GM12878 (cell line): ENCODE data around the gene KLHDC9. TPM values are rescaled to one million over a fixed set of nuclear protein-coding genes. Genes with fewer than 3 reads are reported as not detected.

Experiments used
- ATAC-seq: fragments of 200-7000 bp; cut with Tn5 transposase; 3 replicates; pipeline ENCODE4 v1.9.1; 2020; ENCODE audit warnings: mild to moderate bottlenecking, moderate library complexity
- BruUV-seq: library from RNA; stranded (reverse); fragments of 400-500 nt; replicated peaks from 2 replicates; lab custom pipeline; 2021; lab: Mats Ljungman, UMichigan
- CTCF ChIA-PET: fragments of 300-600 bp; sonication (Branson Sonifier 250); formaldehyde crosslinking; extraction: SDS; loops from one replicate; lab custom pipeline; 2021; ENCODE audit warnings: inconsistent platforms; lab: Yijun Ruan, JAX
- POLR2A ChIA-PET: fragments of 350-600 bp; formaldehyde crosslinking; extraction: SDS; loops from one replicate; lab custom pipeline; 2021; ENCODE audit warnings: inconsistent platforms; lab: Charles Lee
- RAD21 ChIA-PET: fragments of 300-600 bp; sonication (Branson Sonifier 250); formaldehyde crosslinking; loops from one replicate; lab custom pipeline; 2023; ENCODE audit warnings: antibody characterized with exemption; ENCODE audit not compliant: unreplicated experiment; lab: Charles Lee
- SMC1A ChIA-PET: fragments of 300-600 bp; sonication (Branson Sonifier 250); formaldehyde crosslinking; loops from one replicate; lab custom pipeline; 2023; ENCODE audit not compliant: unreplicated experiment, uncharacterized antibody; lab: Charles Lee
- DNase-seq: peaks from one replicate; pipeline ENCODE4 v3.0.0-alpha.2; 2011; ENCODE audit warnings: low read depth, low spot score
- FAIRE-seq: peaks from 3 replicates; lab custom pipeline; 2011; peaks lifted over from hg19 to GRCh38; lab: Jason Lieb, UNC
- H2AFZ ChIP-seq: 2 replicates; pipeline ENCODE4 v1.6.0; 2011; ENCODE audit warnings: low read depth, low read length, control low read depth; ENCODE audit not compliant: control insufficient read depth
- H3K27ac ChIP-seq: 2 replicates; pipeline ENCODE4 v1.5.1; 2011; ENCODE audit warnings: control low read depth; ENCODE audit not compliant: control insufficient read depth, insufficient read depth
- H3K27me3 ChIP-seq, 2 experiments: replicated peaks in 1 of 2; 2 replicates each; pipeline versions ENCODE4 v1.6.0 to v1.6.1; 2011; ENCODE audit warnings: low read length in 1 of 2; ENCODE audit not compliant: control insufficient read depth in 2 of 2, insufficient read depth in 2 of 2
- H3K36me3 ChIP-seq, 2 experiments: 2 replicates each; pipeline ENCODE4 v1.5.1; 2011; ENCODE audit warnings: low read length in 1 of 2; ENCODE audit not compliant: control insufficient read depth in 2 of 2, insufficient read depth in 2 of 2
- H3K4me1 ChIP-seq: 2 replicates; pipeline ENCODE4 v1.6.1; 2011; ENCODE audit warnings: mild to moderate bottlenecking, low read length, moderate library complexity, mixed read lengths; ENCODE audit not compliant: control insufficient read depth, insufficient read depth
- H3K4me2 ChIP-seq: 2 replicates; pipeline ENCODE4 v1.6.0; 2011; ENCODE audit warnings: control low read depth; ENCODE audit not compliant: control insufficient read depth, insufficient read depth
- H3K4me3 ChIP-seq: fragments of 200-600 bp; sonication (generic); 2 replicates; pipeline ENCODE4 v1.5.1; 2016
- H3K79me2 ChIP-seq: 2 replicates; pipeline ENCODE4 v1.6.0; 2011; ENCODE audit warnings: low read length; ENCODE audit not compliant: control insufficient read depth, insufficient read depth
- H3K9ac ChIP-seq: 2 replicates; pipeline ENCODE4 v1.8.0; 2011; ENCODE audit warnings: low read length, control low read depth, mixed read lengths; ENCODE audit not compliant: control insufficient read depth, insufficient read depth
- H3K9me3 ChIP-seq: replicated peaks from 3 replicates; pipeline ENCODE4 v1.5.1; 2011; ENCODE audit warnings: mild to moderate bottlenecking, low read length; ENCODE audit not compliant: control insufficient read depth, insufficient read depth
- H4K20me1 ChIP-seq: 2 replicates; pipeline ENCODE4 v1.6.0; 2011; ENCODE audit not compliant: control insufficient read depth, insufficient read depth
- CHD1 ChIP-seq: IDR thresholded peaks from 2 replicates; pipeline ENCODE4 v1.6.1; 2012; ENCODE audit warnings: low read depth, low read length, improper control_type of control experiment
- CREM ChIP-seq: IDR thresholded peaks from 2 replicates; pipeline ENCODE4 v1.6.1; 2014; ENCODE audit warnings: antibody characterized with exemption, low read depth
- IKZF2 ChIP-seq, 2 experiments: fragments of 450-650 bp; IDR thresholded peaks; 2 replicates each; pipeline ENCODE4 v1.6.1; 2017; ENCODE audit warnings: mild to moderate bottlenecking in 2 of 2, moderate library complexity in 2 of 2
- MEF2B ChIP-seq: fragments of 450-650 bp; IDR thresholded peaks from 2 replicates; pipeline ENCODE4 v1.6.1; 2018; ENCODE audit warnings: mild to moderate bottlenecking, moderate library complexity; ENCODE audit not compliant: partially characterized antibody, poor library complexity, severe bottlenecking
- MYC ChIP-seq: IDR thresholded peaks from 2 replicates; pipeline ENCODE4 v1.6.1; 2011; ENCODE audit warnings: mild to moderate bottlenecking, low read length, moderate library complexity, inconsistent platforms; ENCODE audit not compliant: insufficient read depth, insufficient replicate concordance, insufficient read length, severe bottlenecking
- POLR2A ChIP-seq: IDR thresholded peaks from 2 replicates; pipeline ENCODE4 v1.6.1; 2011; ENCODE audit warnings: low read depth, mild to moderate bottlenecking, low read length
- POU2F2 ChIP-seq: IDR thresholded peaks from 3 replicates; pipeline ENCODE4 v1.6.1; 2011; ENCODE audit warnings: low read depth, mild to moderate bottlenecking, low read length, borderline replicate concordance
- RCOR1 ChIP-seq: conservative IDR thresholded peaks from 2 replicates; pipeline ENCODE4 v1.6.1; 2012; ENCODE audit warnings: low read depth, low read length, improper control_type of control experiment
- SMAD1 ChIP-seq: fragments of 450-650 bp; IDR thresholded peaks from 2 replicates; pipeline ENCODE4 v1.6.1; 2018; ENCODE audit warnings: mild to moderate bottlenecking, low read depth; ENCODE audit not compliant: partially characterized antibody
- SP1 ChIP-seq: IDR thresholded peaks from one replicate; pipeline ENCODE4 v1.6.1; 2011; ENCODE audit warnings: low read depth, low read length
- SUZ12 ChIP-seq: fragments of 200-600 bp; sonication (generic); IDR thresholded peaks from one replicate; pipeline ENCODE4 v1.6.1; 2018; ENCODE audit warnings: antibody characterized with exemption, mild to moderate bottlenecking; ENCODE audit not compliant: unreplicated experiment
- ZBTB4 ChIP-seq: fragments of 450-650 bp; formaldehyde crosslinking; IDR thresholded peaks from 2 replicates; pipeline ENCODE4 v1.4.0; 2022; ENCODE audit warnings: mild to moderate bottlenecking, moderate library complexity
- ZNF207 ChIP-seq: fragments of 450-650 bp; IDR thresholded peaks from 2 replicates; pipeline ENCODE4 v1.6.1; 2014; ENCODE audit warnings: antibody characterized with exemption, mild to moderate bottlenecking, borderline replicate concordance
- WGBS: methylation state at CpG from one replicate; pipeline ENCODE4 v1.1.6; 2016; ENCODE audit warnings: low lambda C conversion rate; ENCODE audit not compliant: insufficient replicate concordance, insufficient coverage; ENCODE audit errors: missing lambda C conversion rate; 5-methylcytosine and 5-hydroxymethylcytosine counted together
- in situ Hi-C: fragments of 300-500 bp; cut with MboI; formaldehyde crosslinking; loops from 9 replicates; pipeline ENCODE4 v1.14.3; 2018; ENCODE audit warnings: mixed read lengths
- intact Hi-C: fragments of 100-400 bp; cut with micrococcal nuclease; formaldehyde crosslinking; loops from one replicate; pipeline ENCODE4 v1.14.2; 2022; ENCODE audit not compliant: unreplicated experiment
- polyA plus RNA-seq, 11 experiments: library from polyadenylated mRNA; depleted of rRNA in 4 of 11; unstranded in 6 of 11; stranded (reverse) in 5 of 11; fragments of >200 nt; fragmentation: Nextera tagmentation in 4 of 11; fragmentation: Illumina TruSeq in 1 of 11; extraction: Ambion mirVana in 4 of 11; extraction: Trizol in 1 of 11; gene quantifications; 1 replicate in 1 of 11; 2 replicates in 10 of 11; pipeline versions ENCODE4 v1.2.1 to v1.2.3, GENCODE V29; 2011 to 2016; ENCODE audit warnings: inconsistent platforms in 2 of 11, missing spikeins in 2 of 11, low read depth in 1 of 11
- total RNA-seq, 4 experiments: library from RNA; depleted of rRNA in 3 of 4; stranded (reverse); fragments of >200 nt in 3 of 4; fragmentation: Illumina TruSeq in 1 of 4; extraction: Trizol in 1 of 4; gene quantifications; 2 replicates each; pipeline versions ENCODE4 v1.2.1 to v1.2.3, GENCODE V29; 2013 to 2021

Gene KLHDC9
- total and polyA plus RNA-seq, 10 of the 15 experiments (the other 5 are each of a cell fraction or from before 2014, with no cell fraction given): 0.66 to 4.9 (median 2.6) TPM

GRCh38 chr1:161052899-161053298 lies 45.3 kb upstream of the KLHDC9 start:
- CTCF ChIA-PET: no interaction called here

More at GRCh38 chr1:161052899-161053298, 45.3 kb upstream of the KLHDC9 start:
- DNase-seq (no peak), ATAC-seq (no peak), FAIRE-seq (no peak)
- no peak for TF ChIP-seq SUZ12
- TF ChIP-seq RCOR1: no peak
- TF ChIP-seq POU2F2: no peak
- no peak for TF ChIP-seq IKZF2 (IDR thresholded peaks at IDR 0.05)
- no peak for TF ChIP-seq CREM
- no peak for TF ChIP-seq SP1
- TF ChIP-seq SMAD1: no peak
- TF ChIP-seq POLR2A: no peak
- no peak for TF ChIP-seq MYC
- TF ChIP-seq ZNF207: no peak
- TF ChIP-seq MEF2B: no peak
- no peak for TF ChIP-seq ZBTB4
- TF ChIP-seq CHD1: no peak
- in situ Hi-C loops (no loop called here), intact Hi-C loops (no loop called here)
- Histone ChIP-seq H3K79me2 (no peaks in the 10 kb centered on the region; the same call in 1 of the 2 replicates), H3K4me1 (0 out of 2 replicates have a peak, but pooled peaks cover under 1% of the 10 kb centered on the region), H3K9me3 (no peaks in the 10 kb centered on the region), H3K27me3 (no peaks in the 10 kb centered on the region), H3K4me2 (no peak overlapping the region), H3K36me3 (peaks cover 36 to 38% of the 10 kb centered on the region in 2 experiments), H4K20me1 (no peaks in the 10 kb centered on the region), H3K4me3 (no peak overlapping the region), H3K9ac (no peak overlapping the region), H2AFZ (no peak overlapping the region), H3K27ac (no peak overlapping the region)
- POLR2A ChIA-PET: interaction anchor here (0.6 kb wide), 1 partner anchor 52 kb away, joined by 3 read pairs; no protein-coding TSS in a partner anchor
- RAD21 ChIA-PET: no interaction called here
- SMC1A ChIA-PET: no interaction called here
- BruUV-seq: no TSS peak
- WGBS: 100% methylated on average over 3 of the region's 3 CpGs
